ENCODE data around the gene RPGR. TPM values are rescaled to one million over a fixed set of nuclear protein-coding genes. Genes with fewer than 3 reads are reported as not detected.

RPGR gene
- total RNA-seq, 2 donors from 2014 or later: 14.8 to 21.1 TPM

GRCh38 chrX:38342853-38343778 lies 15.8 kb upstream of the RPGR start:
- Histone ChIP-seq H3K4me1 (peaks cover 19% of the 10 kb centered on the region), H3K27me3 (no peaks in the 10 kb centered on the region), H3K9me3 (no peaks in the 10 kb centered on the region), H3K4me3 (no peak overlapping the region), H3K36me3 (replicated peaks in 1 of 2; ENCODE audit: insufficient read depth in 1 of 2, low read depth in 2 of 2) (no peaks in the 10 kb centered on the region), H3K27ac (peak overlapping the region in 1 of 4 donors; percentile 28)
- no peak for TF ChIP-seq CTCF (IDR thresholded peaks at IDR 0.05)
- TF ChIP-seq POLR2A (IDR thresholded peaks at IDR 0.05): no peak
- ATAC-seq: peak; percentile 53
- intact Hi-C loops (cut with DNase I): no loop called here
- DNase-seq: peak in 1 of 4 donors; percentile 3
- 11 to 31% methylated on average over 2 of the region's 2 CpGs for WGBS, 2 donors

GRCh38 chrX:38341442-38341841 lies 14.1 kb upstream of the RPGR start:
- Histone ChIP-seq H3K36me3 (replicated peaks in 1 of 2; ENCODE audit: insufficient read depth in 1 of 2, low read depth in 2 of 2) (no peaks in the 10 kb centered on the region), H3K27me3 (no peaks in the 10 kb centered on the region), H3K27ac (no peak overlapping the region), H3K4me3 (no peak overlapping the region), H3K4me1 (peaks cover 19% of the 10 kb centered on the region), H3K9me3 (no peaks in the 10 kb centered on the region)
- intact Hi-C loops (cut with DNase I): no loop called here
- WGBS, 2 donors: 71 to 73% methylated on average over 3 of the region's 3 CpGs
- DNase-seq: no peak
- no peak for ATAC-seq
- no peak for TF ChIP-seq CTCF (IDR thresholded peaks at IDR 0.05)
- no peak for TF ChIP-seq POLR2A (IDR thresholded peaks at IDR 0.05)

GRCh38 chrX:38336538-38337240 lies 9.4 kb upstream of the RPGR start:
- H3K9me3 ChIP-seq: no peaks in the 10 kb centered on the region
- intact Hi-C loops (cut with DNase I): no loop called here
- no peaks in the 10 kb centered on the region for H3K4me1 ChIP-seq
- ATAC-seq: no peak
- no peak for TF ChIP-seq CTCF (IDR thresholded peaks at IDR 0.05)
- 63 to 74% methylated on average over 5 of the region's 5 CpGs for WGBS, 2 donors
- H3K4me3 ChIP-seq: no peak overlapping the region
- DNase-seq: no peak
- no peaks in the 10 kb centered on the region for H3K27me3 ChIP-seq
- H3K27ac ChIP-seq: no peak overlapping the region
- no peaks in the 10 kb centered on the region for H3K36me3 ChIP-seq (replicated peaks in 1 of 2; ENCODE audit: insufficient read depth in 1 of 2, low read depth in 2 of 2)

GRCh38 chrX:38335382-38335781 lies 8.1 kb upstream of the RPGR start:
- TF ChIP-seq CTCF (IDR thresholded peaks at IDR 0.05): peak in 5 of 7 experiments; percentile 3 to 44 (median 28)
- TF ChIP-seq POLR2A (IDR thresholded peaks at IDR 0.05): no peak
- DNase-seq (no peak), ATAC-seq (no peak)
- Histone ChIP-seq H3K27me3 (no peaks in the 10 kb centered on the region), H3K4me1 (no peaks in the 10 kb centered on the region), H3K9me3 (no peaks in the 10 kb centered on the region), H3K4me3 (no peak overlapping the region), H3K36me3 (replicated peaks in 1 of 2; ENCODE audit: insufficient read depth in 1 of 2, low read depth in 2 of 2) (no peaks in the 10 kb centered on the region), H3K27ac (no peak overlapping the region)
- intact Hi-C loops (cut with DNase I): no loop called here

All from body of pancreas (tissue), 4 donors.